Ovary (tissue), 9 donors: ENCODE data around the gene HMG20A. TPM values are rescaled to one million over a fixed set of nuclear protein-coding genes. Genes with fewer than 3 reads are reported as not detected.
A peak's percentile ranks its signal among the peaks of the same experiment; 100 is the strongest.

Experiments
- DNase-seq, 5 donors: peaks; one replicate each; pipeline ENCODE4 v3.0.0-alpha.2; 2019 to 2020
- H3K27ac ChIP-seq, 2 donors: fragments of 200-600 bp; one replicate each; pipeline versions ENCODE4 v1.5.1 to v1.8.0; 2019 to 2022
- H3K27me3 ChIP-seq: fragments of 200-600 bp; one replicate; pipeline ENCODE4 v1.8.0; 2022
- H3K36me3 ChIP-seq: fragments of 200-600 bp; sonication (generic); one replicate; pipeline ENCODE4 v1.5.1; 2019
- H3K4me1 ChIP-seq: one replicate; pipeline ENCODE4 v1.8.1; 2013; ENCODE audit warnings: mild to moderate bottlenecking, moderate library complexity; ENCODE audit not compliant: insufficient read depth
- H3K4me3 ChIP-seq: fragments of 200-600 bp; sonication (generic); one replicate; pipeline ENCODE4 v1.5.1; 2017
- H3K9me3 ChIP-seq, 2 donors: fragments of 200-600 bp in 1 of 2; sonication (generic) in 1 of 2; one replicate each; pipeline versions ENCODE4 v1.5.1 to v1.8.1; 2013 to 2019; ENCODE audit warnings: mild to moderate bottlenecking in 1 of 2, moderate library complexity in 1 of 2
- CTCF ChIP-seq, 3 donors: fragments of 450-650 bp in 2 of 3; fragments of 200-600 bp in 1 of 3; IDR thresholded peaks; one replicate each; pipeline versions ENCODE4 v1.5.1 to v1.8.0; 2016 to 2022; ENCODE audit warnings: antibody characterized with exemption in 3 of 3, mild to moderate bottlenecking in 1 of 3
- EP300 ChIP-seq: sonication (generic); formaldehyde crosslinking; IDR thresholded peaks from one replicate; pipeline ENCODE4 v1.6.1; 2017; ENCODE audit warnings: antibody characterized with exemption
- POLR2A ChIP-seq: fragments of 450-650 bp; IDR thresholded peaks from one replicate; pipeline ENCODE4 v1.6.1; 2017; ENCODE audit warnings: antibody characterized with exemption, mild to moderate bottlenecking, moderate library complexity
- WGBS, 3 donors: extraction: QIAGEN DNeasy Blood & Tissue Kit in 1 of 3; methylation state at CpG; one replicate each; pipeline versions ENCODE4 v1.1.5 to v1.1.7; 2013 to 2017; 5-methylcytosine and 5-hydroxymethylcytosine counted together
- intact Hi-C, 4 donors: fragments of 100-400 bp; cut with DNase I; formaldehyde crosslinking; loops; one replicate each; pipeline versions ENCODE4 v1.11.0 to v1.15.1; 2022 to 2023
- polyA plus RNA-seq, 2 donors: library from polyadenylated mRNA; stranded (reverse); fragments of 200-250 nt in 1 of 2; fragments of 350-450 nt in 1 of 2; fragmentation: Illumina TruSeq in 1 of 2; extraction: RNeasy Lipid Tissue Mini Kit (QIAGEN cat#74804) in 1 of 2; gene quantifications; one replicate each; pipeline ENCODE4 v1.2.3, GENCODE V29; 2013 to 2014
- total RNA-seq, 7 donors: library from RNA; depleted of rRNA in 2 of 7; stranded (reverse); fragments of >200 nt in 2 of 7; fragmentation: NEBNext Ultra II Directional in 3 of 7; extraction: Animal tissue kit (Norgen Biotek cat#: 25700) in 3 of 7; gene quantifications; one replicate each; pipeline versions ENCODE4 v1.1.0 to v1.2.4, GENCODE V29; 2016 to 2023
- donor health status: DM: no; HTN: no; CAD: no; lungs with moderate emphysema.
- donor health status: DM: no; HTN: no; CAD: no.
- donor health status: Bipolar disorder and iron deficiency.
- donor health status: DM: yes; HTN: yes; CAD: no.
- donor health status: DM: no; HTN: no; CAD: no.
- donor health status: DM: yes; HTN: yes; CAD: no.

HMG20A gene
- total and polyA plus RNA-seq, 9 donors: 18.2 to 53.4 (median 34.9) TPM

- H3K4me3 ChIP-seq: no peak overlapping the region
- intact Hi-C loops: no loop called here
- DNase-seq: peak in 1 of 5 donors; percentile 1
- no peaks in the 10 kb centered on the region for H3K4me1 ChIP-seq
- TF ChIP-seq EP300 (no peak), POLR2A (no peak), CTCF (IDR thresholded peaks at IDR 0.05) (no peak)
- 91 to 94% (median 93%) methylated on average over 2 of the region's 2 CpGs for WGBS, 3 donors
- no peak overlapping the region for H3K27ac ChIP-seq
- no peaks in the 10 kb centered on the region for H3K27me3 ChIP-seq
- H3K9me3 ChIP-seq: no peaks in the 10 kb centered on the region
- H3K36me3 ChIP-seq: no peaks in the 10 kb centered on the region
Observed at GRCh38 chr15:77515613-77516012, 94.9 kb downstream of the HMG20A start.

- DNase-seq: no peak
- intact Hi-C loops: no loop called here
- TF ChIP-seq CTCF (IDR thresholded peaks at IDR 0.05) (no peak), POLR2A (no peak), EP300 (no peak)
- no peaks in the 10 kb centered on the region for H3K4me1 ChIP-seq
- no peak overlapping the region for H3K4me3 ChIP-seq
- no peak overlapping the region for H3K27ac ChIP-seq
- no peaks in the 10 kb centered on the region for H3K27me3 ChIP-seq
- WGBS, 3 donors: 64 to 74% (median 70%) methylated on average over 7 of the region's 7 CpGs
- H3K36me3 ChIP-seq: no peaks in the 10 kb centered on the region
- no peaks in the 10 kb centered on the region for H3K9me3 ChIP-seq
Observed at GRCh38 chr15:77516076-77516475, 95.4 kb downstream of the HMG20A start.

- TF ChIP-seq EP300 (no peak), CTCF (IDR thresholded peaks at IDR 0.05) (no peak), POLR2A (no peak)
- H3K4me1 ChIP-seq: no peaks in the 10 kb centered on the region
- H3K9me3 ChIP-seq: no peaks in the 10 kb centered on the region
- H3K27ac ChIP-seq: no peak overlapping the region
- peak in 1 of 5 donors; percentile 7 for DNase-seq
- H3K36me3 ChIP-seq: no peaks in the 10 kb centered on the region
- WGBS, 3 donors: 96 to 98% (median 96%) methylated on average over 12 of the region's 12 CpGs
- no peak overlapping the region for H3K4me3 ChIP-seq
- intact Hi-C loops: no loop called here
- no peaks in the 10 kb centered on the region for H3K27me3 ChIP-seq
Observed at GRCh38 chr15:77516786-77517185, 96.1 kb downstream of the HMG20A start.

- H3K27me3 ChIP-seq: no peaks in the 10 kb centered on the region
- no peak overlapping the region for H3K27ac ChIP-seq
- H3K4me1 ChIP-seq: no peaks in the 10 kb centered on the region
- H3K36me3 ChIP-seq: no peaks in the 10 kb centered on the region
- TF ChIP-seq POLR2A (no peak), EP300 (no peak), CTCF (IDR thresholded peaks at IDR 0.05) (no peak)
- H3K9me3 ChIP-seq: no peaks in the 10 kb centered on the region
- intact Hi-C loops: no loop called here
- no peak overlapping the region for H3K4me3 ChIP-seq
- WGBS, 3 donors: 88 to 93% (median 89%) methylated on average over 7 of the region's 7 CpGs
- DNase-seq: peak in 1 of 5 donors; percentile 1
Observed at GRCh38 chr15:77517579-77517978, 96.9 kb downstream of the HMG20A start.
